Heart right ventricle (tissue), 16 donors: ENCODE measurements around the gene SRGAP3. TPM values are rescaled to one million over a fixed set of nuclear protein-coding genes. Genes with fewer than 3 reads are reported as not detected.
A peak's percentile ranks its signal among the peaks of the same experiment; 100 is the strongest.

ENCODE experiments used
- ATAC-seq, 8 donors: fragments of 200-7000 bp; cut with Tn5 transposase; one replicate each; pipeline ENCODE4 v1.9.1; 2020; ENCODE audit warnings: mild to moderate bottlenecking in 8 of 8, moderate library complexity in 8 of 8, moderate number of reproducible peaks in 1 of 8
- DNase-seq, 2 donors: peaks; one replicate each; pipeline ENCODE4 v3.0.0-alpha.2; 2020
- H3K27ac ChIP-seq, 10 donors: fragments of 200-600 bp; sonication (generic) in 2 of 10; one replicate each; pipeline versions ENCODE4 v1.5.0 to v1.8.0; 2020 to 2022; ENCODE audit warnings: mild to moderate bottlenecking in 3 of 10
- H3K27me3 ChIP-seq, 7 donors: fragments of 200-600 bp; one replicate each; pipeline ENCODE4 v1.8.0; 2021 to 2022; ENCODE audit warnings: mild to moderate bottlenecking in 2 of 7
- H3K36me3 ChIP-seq, 9 donors: fragments of 200-600 bp; sonication (generic) in 1 of 9; one replicate each; pipeline versions ENCODE4 v1.5.0 to v1.8.0; 2020 to 2022; ENCODE audit warnings: mild to moderate bottlenecking in 2 of 9
- H3K4me1 ChIP-seq, 9 donors: fragments of 200-600 bp; sonication (generic) in 1 of 9; one replicate each; pipeline versions ENCODE4 v1.5.0 to v1.8.0; 2020 to 2022; ENCODE audit warnings: mild to moderate bottlenecking in 4 of 9
- H3K4me3 ChIP-seq, 10 donors: fragments of 200-600 bp; sonication (generic) in 2 of 10; one replicate each; pipeline versions ENCODE4 v1.5.0 to v1.8.0; 2020 to 2022; ENCODE audit warnings: mild to moderate bottlenecking in 7 of 10, moderate library complexity in 2 of 10
- H3K9me3 ChIP-seq, 11 donors: fragments of 200-600 bp in 10 of 11; sonication (generic) in 2 of 11; one replicate each; pipeline versions ENCODE4 v1.5.0 to v1.8.0; 2013 to 2022; ENCODE audit warnings: mild to moderate bottlenecking in 2 of 11, control low read depth in 1 of 11, moderate library complexity in 1 of 11
- WGBS, 2 donors: extraction: QIAGEN DNeasy Blood & Tissue Kit; methylation state at CpG; one replicate each; pipeline ENCODE4 v1.1.7; 2013; ENCODE audit warnings: inconsistent platforms in 1 of 2; 5-methylcytosine and 5-hydroxymethylcytosine counted together
- intact Hi-C, 10 donors: fragments of 100-400 bp; cut with DNase I; formaldehyde crosslinking; loops; one replicate each; pipeline versions ENCODE4 v1.11.1 to v1.14.2; 2022
- polyA plus RNA-seq, 2 donors: library from polyadenylated mRNA; stranded (reverse); fragments of 200-250 nt; gene quantifications; one replicate each; pipeline ENCODE4 v1.2.3, GENCODE V29; 2013
- total RNA-seq, 10 donors: library from RNA; stranded (reverse); fragmentation: NEBNext Ultra II Directional in 3 of 10; extraction: Animal tissue kit (Norgen Biotek cat#: 25700) in 3 of 10; gene quantifications; one replicate each; pipeline versions ENCODE4 v1.2.1 to v1.2.4, GENCODE V29; 2021 to 2023
- TF ChIP-seq, protein P1 (sequence below), 9 donors: fragments of 200-600 bp; sonication (generic) in 2 of 9; IDR thresholded peaks; one replicate each; pipeline versions ENCODE4 v1.5.0 to v1.8.0; 2021 to 2022; ENCODE audit warnings: antibody characterized with exemption in 9 of 9, mild to moderate bottlenecking in 5 of 9, moderate library complexity in 1 of 9
- donor health status: Arrhythmogenic right ventricular cardiomyopathy.
- donor health status: ischemic (EF 13 %, LVEDD 7.1; RV severe dilation, severe dysfunction).
- donor health status: healthy with polysubstance abuse.
- donor health status: DM: no; HTN: yes; CAD: no.
- donor health status: DM: no; HTN: no; CAD: no.
- donor health status: ischemic (EF 25% LVEDD 6.9; RV normal size, moderate dysfunction).
- donor health status: ischemic (EF 25% LVEDD 5.7; RV mildly dilated, moderate dysfunction).
- donor health status: healthy.
- donor health status: DM: yes; HTN: yes; CAD: no.
- donor health status: Ischemic cardiomyopathy.
- donor health status: ischemic (EF 35%, LVEDD 5.7; RV mildly dilated, moderate dysfunction).
- donor health status: nonischemic (EF 11% LVEDD 7.7; RV severe dilation, severe dysfunction).
- donor health status: DM: yes; HTN: yes; CAD: no.
- donor health status: PGD.
- donor health status: ischemic (EF 29% LVEDD 5.4; RV normal size, mild dysfunction).
- donor health status: nonischemic (EF 23%, LVEDD 6.1; RV moderate dilation, normal function).

The SRGAP3 gene
- total and polyA plus RNA-seq, 12 donors, result 0.67 to 16.1 (median 10.6) TPM

DNA sequence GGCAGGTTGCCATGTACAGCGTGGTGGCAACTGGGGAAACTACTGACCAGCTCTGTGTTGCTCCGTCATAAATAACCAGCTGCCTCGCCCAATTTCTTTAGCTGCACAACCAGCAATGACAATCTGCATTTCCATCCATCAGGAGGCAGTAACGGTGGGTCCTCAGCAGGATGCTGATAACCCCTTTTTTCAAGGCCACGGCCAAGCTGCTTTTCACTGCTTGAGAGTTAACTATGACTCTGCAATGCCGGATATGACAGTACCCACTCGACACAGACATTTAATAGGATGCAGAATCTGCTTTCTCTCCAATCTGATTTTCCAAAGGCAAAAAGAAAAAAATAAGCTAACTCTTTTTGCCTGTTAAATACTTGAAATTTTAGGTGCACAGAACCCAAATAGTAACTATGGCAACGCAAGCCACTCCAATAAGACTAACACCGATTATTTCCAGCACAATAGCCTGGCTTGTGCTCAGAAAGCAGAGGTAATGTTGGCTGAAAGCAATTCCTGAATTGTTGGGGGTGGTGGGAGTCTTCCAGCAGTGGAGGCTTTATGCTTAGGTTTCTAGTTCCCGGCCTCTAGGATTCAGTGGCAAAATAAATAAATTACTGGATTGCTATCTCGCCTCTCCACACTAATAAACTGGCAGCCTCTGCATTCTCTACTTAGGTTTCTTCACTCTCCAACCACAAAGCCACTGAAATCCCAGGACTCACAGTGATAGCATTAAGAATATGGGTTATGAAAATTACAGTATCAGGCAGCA lies 31.2 kb upstream of the SRGAP3 start:
- Histone ChIP-seq H3K27me3 (no peaks in the 10 kb centered on the region), H3K4me1 (peaks cover 0 to 6% (median 0%) of the 10 kb centered on the region in 9 donors), H3K9me3 (no peaks in the 10 kb centered on the region), H3K4me3 (no peak overlapping the region), H3K27ac (no peak overlapping the region), H3K36me3 (no peaks in the 10 kb centered on the region)
- TF ChIP-seq, protein P1, sequence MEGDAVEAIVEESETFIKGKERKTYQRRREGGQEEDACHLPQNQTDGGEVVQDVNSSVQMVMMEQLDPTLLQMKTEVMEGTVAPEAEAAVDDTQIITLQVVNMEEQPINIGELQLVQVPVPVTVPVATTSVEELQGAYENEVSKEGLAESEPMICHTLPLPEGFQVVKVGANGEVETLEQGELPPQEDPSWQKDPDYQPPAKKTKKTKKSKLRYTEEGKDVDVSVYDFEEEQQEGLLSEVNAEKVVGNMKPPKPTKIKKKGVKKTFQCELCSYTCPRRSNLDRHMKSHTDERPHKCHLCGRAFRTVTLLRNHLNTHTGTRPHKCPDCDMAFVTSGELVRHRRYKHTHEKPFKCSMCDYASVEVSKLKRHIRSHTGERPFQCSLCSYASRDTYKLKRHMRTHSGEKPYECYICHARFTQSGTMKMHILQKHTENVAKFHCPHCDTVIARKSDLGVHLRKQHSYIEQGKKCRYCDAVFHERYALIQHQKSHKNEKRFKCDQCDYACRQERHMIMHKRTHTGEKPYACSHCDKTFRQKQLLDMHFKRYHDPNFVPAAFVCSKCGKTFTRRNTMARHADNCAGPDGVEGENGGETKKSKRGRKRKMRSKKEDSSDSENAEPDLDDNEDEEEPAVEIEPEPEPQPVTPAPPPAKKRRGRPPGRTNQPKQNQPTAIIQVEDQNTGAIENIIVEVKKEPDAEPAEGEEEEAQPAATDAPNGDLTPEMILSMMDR (IDR thresholded peaks at IDR 0.05), result no peak
- intact Hi-C loops, result no loop called here
- WGBS, 2 donors, result 55 to 56% methylated on average over 11 of the region's 11 CpGs
- ATAC-seq (peak in 2 of 8 donors; percentile 17 to 34), DNase-seq (peak in 1 of 2 donors; percentile 9)

DNA sequence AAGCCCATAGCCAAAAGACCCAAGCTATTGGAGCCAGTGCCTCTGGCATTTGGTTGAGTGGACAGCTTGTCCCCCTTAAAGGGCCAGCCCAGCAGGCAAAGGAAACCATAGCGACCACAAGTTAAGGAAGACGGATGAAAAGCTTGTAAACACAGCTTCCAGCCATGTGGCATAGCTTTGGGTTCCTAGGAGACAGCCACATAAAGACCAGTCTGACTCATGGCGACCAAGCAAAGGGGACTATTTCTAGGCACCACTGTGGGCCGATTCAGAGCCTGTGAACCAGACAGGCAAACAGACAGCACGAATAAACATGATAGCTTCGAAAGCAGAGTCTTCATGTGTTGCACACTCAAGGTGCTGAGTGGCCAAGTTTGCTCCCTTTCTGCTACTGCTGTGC lies 30.5 kb upstream of the SRGAP3 start:
- intact Hi-C loops, result no loop called here
- Histone ChIP-seq H3K9me3 (no peaks in the 10 kb centered on the region), H3K27ac (no peak overlapping the region), H3K36me3 (no peaks in the 10 kb centered on the region), H3K4me1 (peaks cover 0 to 6% (median 0%) of the 10 kb centered on the region in 9 donors), H3K27me3 (no peaks in the 10 kb centered on the region), H3K4me3 (no peak overlapping the region)
- ATAC-seq (no peak), DNase-seq (no peak)
- WGBS, 2 donors, result 72% methylated on average over 6 of the region's 6 CpGs
- TF ChIP-seq, protein P1 (IDR thresholded peaks at IDR 0.05), result no peak

DNA sequence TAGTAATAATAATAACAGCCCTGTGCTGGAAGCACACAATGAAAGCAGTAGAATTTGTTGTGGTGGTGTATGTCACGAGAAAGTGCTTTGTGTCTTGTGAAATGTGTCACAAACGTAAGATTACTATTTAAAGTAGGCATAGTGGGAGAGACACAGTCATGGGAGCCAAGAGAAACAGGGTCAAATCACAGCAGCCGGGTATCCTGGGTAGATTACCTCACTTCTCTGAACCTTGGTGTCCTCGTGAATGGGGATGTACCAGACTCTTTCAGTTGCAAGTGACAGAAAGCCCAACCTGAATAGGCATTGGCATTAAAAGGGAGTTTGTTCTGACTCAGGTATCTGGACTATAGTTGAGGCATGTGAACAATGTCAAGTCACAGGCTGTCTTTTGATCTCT lies 29.1 kb upstream of the SRGAP3 start:
- 47 to 67% methylated on average over 4 of the region's 4 CpGs for WGBS, 2 donors
- no peaks in the 10 kb centered on the region for H3K36me3 ChIP-seq
- no peaks in the 10 kb centered on the region for H3K27me3 ChIP-seq
- no peaks in the 10 kb centered on the region for H3K9me3 ChIP-seq
- peaks cover 0 to 6% (median 0%) of the 10 kb centered on the region in 9 donors for H3K4me1 ChIP-seq
- ATAC-seq (peak in 4 of 8 donors; percentile 13 to 62 (median 48)), DNase-seq (no peak)
- intact Hi-C loops, result no loop called here
- no peak overlapping the region for H3K27ac ChIP-seq
- no peak overlapping the region for H3K4me3 ChIP-seq
- TF ChIP-seq, protein P1 (IDR thresholded peaks at IDR 0.05), result no peak

DNA sequence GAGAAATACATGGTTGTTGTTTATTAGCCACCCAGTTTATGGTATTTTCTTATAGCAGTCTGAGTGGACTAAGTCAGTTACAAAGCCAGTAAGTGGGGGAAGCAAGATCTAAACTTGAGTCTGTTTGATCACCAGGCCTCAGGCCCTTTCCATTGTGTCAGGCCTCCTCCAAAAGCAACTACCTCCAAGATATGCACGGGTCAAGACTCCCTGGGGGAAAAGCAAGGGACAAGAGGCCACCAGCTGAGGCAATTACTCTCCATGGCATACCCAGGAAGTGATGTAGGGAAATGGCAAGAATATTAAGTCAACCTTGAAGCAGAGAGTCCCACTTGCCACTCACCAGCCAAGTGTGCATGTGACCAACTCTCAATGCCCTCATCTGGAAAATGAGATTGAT lies 28.6 kb upstream of the SRGAP3 start:
- Histone ChIP-seq H3K9me3 (no peaks in the 10 kb centered on the region), H3K27ac (no peak overlapping the region), H3K36me3 (no peaks in the 10 kb centered on the region), H3K27me3 (no peaks in the 10 kb centered on the region), H3K4me3 (no peak overlapping the region), H3K4me1 (peaks cover 0 to 6% (median 0%) of the 10 kb centered on the region in 9 donors)
- intact Hi-C loops, result no loop called here
- 38 to 48% methylated on average over 1 of the region's 1 CpG for WGBS, 2 donors
- DNase-seq (no peak), ATAC-seq (no peak)
- TF ChIP-seq, protein P1 (IDR thresholded peaks at IDR 0.05), result no peak
